ENCODE measurements around the gene SNRNP48.

DNA sequence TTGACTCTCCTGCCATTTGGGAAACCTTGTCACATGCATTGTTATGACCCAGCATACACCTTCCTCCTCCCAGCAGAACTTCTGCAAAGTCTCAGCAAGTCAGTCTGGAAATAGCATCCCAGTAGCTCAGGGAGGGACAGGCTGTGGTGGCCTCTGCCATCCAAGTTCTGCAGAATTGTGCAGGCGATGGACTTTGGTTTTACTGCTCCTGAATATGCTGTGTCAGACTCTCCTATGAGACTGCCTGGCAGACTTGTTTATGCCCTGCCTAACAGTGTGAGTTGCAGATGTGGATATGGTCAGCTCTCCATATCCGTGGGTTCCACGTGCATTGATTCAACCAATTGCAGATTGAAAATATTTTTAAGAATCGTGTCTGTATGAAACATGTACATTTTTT lies 52.8 kb downstream of the SNRNP48 start:
- TF ChIP-seq, protein P1, sequence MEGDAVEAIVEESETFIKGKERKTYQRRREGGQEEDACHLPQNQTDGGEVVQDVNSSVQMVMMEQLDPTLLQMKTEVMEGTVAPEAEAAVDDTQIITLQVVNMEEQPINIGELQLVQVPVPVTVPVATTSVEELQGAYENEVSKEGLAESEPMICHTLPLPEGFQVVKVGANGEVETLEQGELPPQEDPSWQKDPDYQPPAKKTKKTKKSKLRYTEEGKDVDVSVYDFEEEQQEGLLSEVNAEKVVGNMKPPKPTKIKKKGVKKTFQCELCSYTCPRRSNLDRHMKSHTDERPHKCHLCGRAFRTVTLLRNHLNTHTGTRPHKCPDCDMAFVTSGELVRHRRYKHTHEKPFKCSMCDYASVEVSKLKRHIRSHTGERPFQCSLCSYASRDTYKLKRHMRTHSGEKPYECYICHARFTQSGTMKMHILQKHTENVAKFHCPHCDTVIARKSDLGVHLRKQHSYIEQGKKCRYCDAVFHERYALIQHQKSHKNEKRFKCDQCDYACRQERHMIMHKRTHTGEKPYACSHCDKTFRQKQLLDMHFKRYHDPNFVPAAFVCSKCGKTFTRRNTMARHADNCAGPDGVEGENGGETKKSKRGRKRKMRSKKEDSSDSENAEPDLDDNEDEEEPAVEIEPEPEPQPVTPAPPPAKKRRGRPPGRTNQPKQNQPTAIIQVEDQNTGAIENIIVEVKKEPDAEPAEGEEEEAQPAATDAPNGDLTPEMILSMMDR (IDR thresholded peaks at IDR 0.05; ENCODE audit: low read depth, low read length), result no peak
- no peak for TF ChIP-seq EZH2phosphoT487 (IDR thresholded peaks at IDR 0.05; ENCODE audit: low read depth)

Data from OCI-LY3 (cell line).